Activated CD8-positive, alpha-beta memory T cell treated with anti-CD3 and anti-CD28 coated beads for 36 hours (primary cell): ENCODE data around the gene LRRC3C. TPM values are rescaled to one million over a fixed set of nuclear protein-coding genes. Genes with fewer than 3 reads are reported as not detected.

ENCODE experiments used
- CTCF ChIA-PET: fragments of 350-600 bp; sonication (Branson Sonifier 250); formaldehyde crosslinking; loops from one replicate; lab custom pipeline; 2021; ENCODE audit warnings: antibody characterized with exemption; lab: Charles Lee
- POLR2A ChIA-PET: fragments of 350-600 bp; sonication (Branson Sonifier 250); formaldehyde crosslinking; loops from one replicate; lab custom pipeline; 2021; ENCODE audit warnings: antibody characterized with exemption; lab: Charles Lee
- total RNA-seq, 2 experiments: library from RNA; stranded (reverse); gene quantifications; one replicate each; pipeline ENCODE4 v1.2.3, GENCODE V29; 2021

Gene LRRC3C
- total RNA-seq, 2 experiments from 2014 or later = not detected

GRCh38 chr17:39981766-39982375 lies 54.3 kb downstream of the LRRC3C start:
- ChIA-PET POLR2A (no interaction called here), CTCF (interaction anchor here (0.8 kb wide), 1 partner anchor 327 kb away, joined by 3 read pairs; no protein-coding TSS in a partner anchor)

GRCh38 chr17:39988206-39988810 lies 60.8 kb downstream of the LRRC3C start:
- POLR2A ChIA-PET = interaction anchor here (0.6 kb wide), 1 partner anchor 15 kb away, joined by 5 read pairs; no protein-coding TSS in a partner anchor
- CTCF ChIA-PET = no interaction called here

GRCh38 chr17:39994448-39994847 lies 66.9 kb downstream of the LRRC3C start:
- ChIA-PET CTCF (no interaction called here), POLR2A (no interaction called here)

Other genes with a start within 250 kb of the LRRC3C start
- 1 to 10 TPM; 6.6 to 8.6 TPM for gene PGAP3, start 239.7 kb upstream of the LRRC3C start, total RNA-seq
- gene ERBB2, start 227.7 kb upstream of the LRRC3C start, total RNA-seq = 1 to 10 TPM; 3.3 to 3.5 TPM
- 10 to 100 TPM; 45.2 to 48.1 TPM for gene MIEN1, start 197.2 kb upstream of the LRRC3C start, total RNA-seq
- not detected for gene GRB7, start 189.8 kb upstream of the LRRC3C start, total RNA-seq
- 10 to 100 TPM; 92.3 to 93.0 TPM for gene IKZF3, start 63.4 kb upstream of the LRRC3C start, total RNA-seq
- gene ZPBP2, start 59.5 kb upstream of the LRRC3C start, total RNA-seq = under 1 TPM; 0.42 to 0.44 TPM
- gene GSDMB, start 9.1 kb upstream of the LRRC3C start, total RNA-seq = 10 to 100 TPM; 12.0 to 13.4 TPM
- gene ORMDL3, start 131 bp upstream of the LRRC3C start, total RNA-seq = 10 to 100 TPM; 57.2 to 58.2 TPM
- under 1 TPM; 0.08 to 0.10 TPM for gene GSDMA, start 35.3 kb downstream of the LRRC3C start, total RNA-seq
- gene PSMD3, start 53.1 kb downstream of the LRRC3C start, total RNA-seq = 100 to 1,000 TPM; 193 to 197 TPM
- not detected for gene CSF3, start 87.7 kb downstream of the LRRC3C start, total RNA-seq
- 100 to 1,000 TPM; 115 to 121 TPM for gene MED24, start 126.7 kb downstream of the LRRC3C start, total RNA-seq
- 10 to 100 TPM; 11.6 to 12.6 TPM for gene THRA, start 135.2 kb downstream of the LRRC3C start, total RNA-seq
- gene NR1D1, start 172.9 kb downstream of the LRRC3C start, total RNA-seq = 1 to 10 TPM; 7.7 to 8.3 TPM
- gene MSL1, start 194.2 kb downstream of the LRRC3C start, total RNA-seq = 10 to 100 TPM; 80.5 to 84.8 TPM
- gene CASC3, start 212.8 kb downstream of the LRRC3C start, total RNA-seq = 10 to 100 TPM; 87.3 to 89.1 TPM
- 1 to 10 TPM; 5.1 to 5.4 TPM for gene RAPGEFL1, start 249.7 kb downstream of the LRRC3C start, total RNA-seq